HepG2 (cell line): ENCODE results near the gene CLDN9.

Source experiments
- ADNP ChIP-seq: sonication (generic); formaldehyde crosslinking; IDR thresholded peaks from 2 replicates; pipeline ENCODE4 v1.4.0; 2020; ENCODE audit warnings: missing genetic modification reagents
- CTCF ChIP-seq: sonication (generic); formaldehyde crosslinking; IDR thresholded peaks from 2 replicates; pipeline ENCODE4 v1.5.0; 2020; ENCODE audit warnings: mild to moderate bottlenecking, missing genetic modification reagents, moderate library complexity
- GTF2F1 ChIP-seq: fragments of 150-350 bp; IDR thresholded peaks from 2 replicates; pipeline ENCODE4 v1.6.1; 2014; ENCODE audit warnings: low read length
- MTF2 ChIP-seq: sonication (generic); formaldehyde crosslinking; IDR thresholded peaks from 2 replicates; pipeline ENCODE4 v1.5.0; 2020; ENCODE audit warnings: missing genetic modification reagents, borderline replicate concordance
- NR2C2 ChIP-seq: sonication (generic); formaldehyde crosslinking; IDR thresholded peaks from 2 replicates; pipeline ENCODE4 v1.4.0; 2020; ENCODE audit warnings: missing genetic modification reagents, mild to moderate bottlenecking, moderate library complexity, borderline replicate concordance
- POLR2A ChIP-seq, 2 experiments: IDR thresholded peaks; 2 replicates each; pipeline ENCODE4 v1.6.1; 2011; ENCODE audit warnings: low read depth in 2 of 2, low read length in 2 of 2, mild to moderate bottlenecking in 1 of 2, moderate library complexity in 1 of 2; ENCODE audit not compliant: insufficient read depth in 1 of 2
- POLR2AphosphoS5 ChIP-seq: IDR thresholded peaks from 2 replicates; pipeline ENCODE4 v1.6.1; 2012; ENCODE audit warnings: low read depth, low read length
- PRMT3 ChIP-seq: sonication (generic); formaldehyde crosslinking; IDR thresholded peaks from 2 replicates; pipeline ENCODE4 v1.8.1; 2022; ENCODE audit warnings: low read depth, mild to moderate bottlenecking, moderate library complexity, missing genetic modification reagents, borderline replicate concordance
- RFX1 ChIP-seq: fragments of 450-650 bp; IDR thresholded peaks from 2 replicates; pipeline ENCODE4 v1.6.1; 2017
- ZHX1 ChIP-seq: sonication (generic); formaldehyde crosslinking; IDR thresholded peaks from 2 replicates; pipeline ENCODE4 v1.8.1; 2022; ENCODE audit warnings: low read depth, mild to moderate bottlenecking, missing genetic modification reagents
- ZNF33B ChIP-seq: sonication (generic); formaldehyde crosslinking; IDR thresholded peaks from 2 replicates; pipeline ENCODE4 v1.5.1; 2020; ENCODE audit warnings: mild to moderate bottlenecking, missing genetic modification reagents
- ZXDC ChIP-seq: sonication (generic); formaldehyde crosslinking; IDR thresholded peaks from 2 replicates; pipeline ENCODE4 v1.5.0; 2020; ENCODE audit warnings: mild to moderate bottlenecking, missing genetic modification reagents

GRCh38 chr16:3017344-3017743 lies 4.6 kb downstream of the CLDN9 start:
- TF ChIP-seq CTCF (CRISPR knock-in tag) = no peak
- no peak for TF ChIP-seq RFX1
- TF ChIP-seq GTF2F1 = no peak
- no peak for TF ChIP-seq NR2C2 (CRISPR knock-in tag)
- no peak for TF ChIP-seq POLR2AphosphoS5
- TF ChIP-seq ZHX1 = no peak
- no peak for TF ChIP-seq POLR2A (IDR thresholded peaks at IDR 0.05; ENCODE audit: insufficient read depth in 1 of 2, low read depth in 2 of 2, low read length in 2 of 2)
- TF ChIP-seq MTF2 = no peak
- TF ChIP-seq PRMT3 (CRISPR knock-in tag) = no peak
- TF ChIP-seq ZXDC (CRISPR knock-in tag) = no peak
- no peak for TF ChIP-seq ZNF33B (CRISPR knock-in tag)
- no peak for TF ChIP-seq ADNP
